ENCODE results near the gene IL3.

Gene IL3

DNA sequence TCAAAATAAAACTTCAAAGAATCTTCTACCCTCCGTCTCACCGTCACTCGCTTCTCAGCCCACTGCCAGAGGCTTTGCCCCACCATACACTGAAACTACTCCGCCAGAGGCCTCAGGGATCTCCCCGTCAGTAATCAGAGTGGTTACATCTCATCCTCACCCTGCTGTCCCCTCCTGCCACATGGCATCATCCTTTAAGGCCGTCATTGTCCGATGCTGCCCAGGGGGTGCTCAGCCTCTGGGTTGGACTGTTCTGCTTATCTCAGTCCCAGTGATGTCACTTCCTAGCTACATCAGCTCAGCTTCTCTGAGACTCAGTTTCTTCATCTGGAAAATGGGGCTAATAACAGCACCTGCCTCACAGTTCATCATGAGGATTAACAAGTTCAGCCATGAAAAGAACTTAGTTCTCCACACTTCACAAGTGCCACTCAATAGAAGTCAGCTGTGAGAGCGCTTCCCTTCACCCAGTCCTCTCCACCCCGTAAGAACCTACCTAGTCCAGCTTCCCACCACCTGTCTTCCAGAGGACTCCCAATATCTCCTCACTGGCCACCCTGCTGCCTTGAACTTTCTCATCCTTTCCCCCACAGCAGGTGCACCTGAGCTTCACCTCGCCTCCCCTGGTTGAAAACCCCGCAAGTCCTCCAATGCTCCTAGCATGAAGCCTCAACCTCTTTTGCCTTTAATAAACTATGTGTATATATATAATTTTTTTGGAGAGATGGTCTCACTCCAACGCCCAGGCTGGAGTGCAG lies 2.8 kb upstream of the IL3 start:
- DNase-seq (ENCODE audit: low read depth): no peak

DNA sequence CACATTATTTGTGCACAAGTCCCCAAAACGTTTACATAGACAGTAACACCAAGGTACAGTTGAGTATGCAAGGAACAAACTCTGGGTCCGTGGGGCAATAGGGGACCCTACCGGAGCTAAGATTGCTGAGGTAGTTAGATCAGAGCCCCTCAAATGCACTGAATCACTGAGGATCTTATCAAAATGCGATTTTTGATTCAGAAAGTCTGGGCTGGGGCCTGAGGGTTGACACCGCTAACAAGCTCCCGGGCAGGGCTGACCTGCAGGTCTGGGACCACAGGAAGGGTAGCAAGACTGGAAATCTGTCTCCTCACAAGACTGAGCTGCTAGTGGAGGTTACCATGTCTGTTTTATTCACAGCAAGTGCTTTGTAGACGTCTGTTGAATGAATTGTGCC lies 1.8 kb upstream of the IL3 start:
- DNase-seq (ENCODE audit: low read depth): no peak

DNA sequence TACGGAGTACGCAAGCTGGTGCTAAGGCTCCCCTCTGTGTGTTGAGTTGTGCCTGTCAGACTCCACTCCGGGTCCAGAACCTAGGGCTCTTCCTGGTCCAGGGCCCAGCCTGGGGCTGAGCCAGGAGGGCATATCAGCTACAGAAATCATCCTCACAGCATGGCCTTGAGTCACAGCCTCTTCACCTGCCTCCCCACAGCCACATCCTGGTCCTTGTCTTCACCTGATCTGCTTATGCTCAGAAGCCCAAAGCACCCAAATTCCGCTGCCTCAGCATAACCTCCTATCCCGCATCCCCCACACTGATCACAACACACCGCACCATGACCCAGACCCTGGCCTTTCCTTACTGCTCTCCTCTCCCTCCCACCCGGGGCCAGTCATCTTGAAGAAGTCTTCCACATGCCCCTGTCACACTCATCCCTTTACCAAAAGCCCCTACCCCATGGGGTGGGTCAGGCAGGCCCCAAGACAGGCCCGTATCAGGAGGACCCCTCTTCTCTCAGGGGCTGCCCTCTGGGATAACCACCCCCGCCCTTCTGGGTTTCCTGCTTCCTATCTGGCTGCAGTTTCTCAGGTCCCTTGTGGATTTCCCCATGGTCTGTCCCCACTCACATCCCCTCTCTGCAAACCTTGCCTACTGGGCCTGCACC lies 1.3 kb upstream of the IL3 start:
- DNase-seq (ENCODE audit: low read depth): no peak

DNA sequence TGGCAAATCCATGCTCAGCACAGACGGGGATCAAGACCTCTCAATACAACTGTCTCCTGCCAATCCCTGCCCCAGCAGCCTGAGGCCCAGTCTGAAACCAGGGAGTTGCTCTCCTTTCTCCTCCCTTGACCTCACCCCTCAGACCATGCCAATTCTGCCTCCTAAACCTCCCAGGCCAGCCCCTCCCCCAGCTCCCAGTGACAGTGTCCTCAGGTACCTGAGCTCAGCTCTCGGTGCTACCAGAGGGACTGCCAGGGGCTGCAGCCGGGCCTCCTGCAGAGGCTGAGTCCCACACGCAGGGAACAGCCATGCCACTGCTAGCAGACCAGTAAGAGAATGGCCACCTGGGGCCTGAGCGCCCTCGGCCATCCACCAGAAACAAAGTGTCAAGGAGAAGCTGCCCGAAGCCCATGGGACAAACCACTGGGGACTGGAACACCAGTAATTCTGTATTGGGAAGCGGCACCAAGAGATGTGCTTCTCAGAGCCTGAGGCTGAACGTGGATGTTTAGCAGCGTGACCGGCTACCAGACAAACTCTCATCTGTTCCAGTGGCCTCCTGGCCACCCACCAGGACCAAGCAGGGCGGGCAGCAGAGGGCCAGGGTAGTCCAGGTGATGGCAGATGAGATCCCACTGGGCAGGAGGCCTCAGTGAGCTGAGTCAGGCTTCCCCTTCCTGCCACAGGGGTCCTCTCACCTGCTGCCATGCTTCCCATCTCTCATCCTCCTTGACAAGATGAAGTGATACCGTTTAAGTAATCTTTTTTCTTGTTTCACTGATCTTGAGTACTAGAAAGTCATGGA lies 557 bp upstream of the IL3 start:
- DNase-seq (ENCODE audit: low read depth): no peak

DNA sequence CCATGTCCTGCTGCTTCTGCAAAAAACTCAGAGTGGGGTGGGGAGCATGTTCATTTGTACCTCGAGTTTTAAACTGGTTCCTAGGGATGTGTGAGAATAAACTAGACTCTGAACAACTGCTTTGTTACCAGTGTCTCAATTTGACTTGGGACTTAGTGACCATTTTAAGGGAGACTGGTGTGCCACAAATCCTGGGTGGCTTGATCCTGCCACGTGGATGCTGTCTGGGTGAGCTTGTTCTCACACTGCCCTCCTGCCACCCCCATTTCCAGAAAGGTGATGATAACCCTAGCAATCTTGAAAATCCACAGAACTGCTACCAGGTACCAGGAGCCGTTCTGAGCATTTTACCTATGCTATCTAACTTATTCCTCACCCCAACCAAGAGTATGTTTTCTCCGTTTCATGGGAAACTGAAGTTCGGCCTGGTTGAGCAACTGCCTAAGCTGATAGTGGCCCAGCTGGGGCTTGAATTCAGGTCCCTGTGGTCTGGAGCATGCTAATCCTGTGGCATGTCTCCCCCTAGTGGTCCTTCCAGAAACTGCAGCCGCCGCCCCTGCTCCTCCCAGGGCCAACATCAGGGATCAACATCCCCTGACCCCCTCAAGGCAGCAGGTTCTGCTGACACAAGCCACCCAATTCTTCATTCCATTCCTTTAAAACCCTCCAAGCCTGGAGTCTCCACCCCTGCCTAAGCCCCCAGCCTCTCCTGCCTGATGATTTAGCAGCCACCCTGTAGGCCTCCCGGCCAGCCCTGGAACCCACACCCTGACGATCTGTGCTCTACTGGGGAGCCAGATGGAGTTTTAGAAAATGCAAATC lies 2.8 kb downstream of the IL3 start:
- DNase-seq (ENCODE audit: low read depth): no peak

DNA sequence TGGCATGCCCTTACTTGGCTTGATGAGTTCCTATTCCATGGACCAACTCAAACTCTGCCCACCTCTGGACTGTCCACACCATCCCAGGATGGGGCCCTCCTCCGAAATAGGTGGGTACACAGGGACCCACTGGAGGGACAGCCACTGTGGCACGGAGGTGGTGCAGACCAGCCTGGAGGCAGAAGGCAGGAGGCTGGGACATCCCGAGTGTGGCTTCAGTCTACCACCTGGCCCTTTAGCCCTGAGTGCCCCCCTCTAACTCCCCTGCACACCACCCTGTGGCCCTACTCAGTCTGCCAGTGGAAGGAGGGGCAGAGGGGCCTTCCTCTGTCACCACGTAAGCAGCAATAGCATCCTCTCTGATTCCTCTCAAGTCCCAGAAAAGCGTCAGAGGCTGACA lies 3.7 kb downstream of the IL3 start:
- DNase-seq (ENCODE audit: low read depth): no peak

DNA sequence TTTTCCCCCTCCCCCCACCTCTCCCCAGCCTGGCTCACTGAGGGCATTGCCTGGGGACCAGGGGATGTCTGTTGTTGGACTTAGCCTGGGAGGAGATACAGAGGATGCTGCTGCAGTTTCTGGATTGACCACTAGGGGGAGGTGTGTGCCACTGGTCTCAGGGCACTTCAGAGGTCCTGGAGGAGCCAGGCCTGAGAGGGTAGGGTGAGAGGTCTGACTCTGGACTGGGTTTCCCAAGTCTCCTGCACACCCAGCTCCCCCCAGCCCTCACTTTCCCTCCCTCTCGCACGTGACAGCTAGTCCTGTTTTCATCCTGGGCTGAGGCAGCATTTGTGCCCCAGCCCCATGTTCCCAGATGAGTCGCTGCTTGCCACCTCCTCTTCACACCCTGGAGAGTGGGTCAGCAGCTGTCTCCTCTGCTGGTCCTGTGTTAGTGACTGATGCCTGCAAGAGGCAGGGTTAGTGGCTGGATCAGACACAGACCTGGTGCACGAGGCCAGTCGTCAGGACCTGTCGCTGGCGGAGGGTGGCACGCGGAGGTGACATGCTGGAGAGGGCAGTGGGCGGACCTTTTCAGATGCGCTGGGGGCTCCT lies 4.4 kb downstream of the IL3 start:
- no peak for DNase-seq (ENCODE audit: low read depth)

DNA sequence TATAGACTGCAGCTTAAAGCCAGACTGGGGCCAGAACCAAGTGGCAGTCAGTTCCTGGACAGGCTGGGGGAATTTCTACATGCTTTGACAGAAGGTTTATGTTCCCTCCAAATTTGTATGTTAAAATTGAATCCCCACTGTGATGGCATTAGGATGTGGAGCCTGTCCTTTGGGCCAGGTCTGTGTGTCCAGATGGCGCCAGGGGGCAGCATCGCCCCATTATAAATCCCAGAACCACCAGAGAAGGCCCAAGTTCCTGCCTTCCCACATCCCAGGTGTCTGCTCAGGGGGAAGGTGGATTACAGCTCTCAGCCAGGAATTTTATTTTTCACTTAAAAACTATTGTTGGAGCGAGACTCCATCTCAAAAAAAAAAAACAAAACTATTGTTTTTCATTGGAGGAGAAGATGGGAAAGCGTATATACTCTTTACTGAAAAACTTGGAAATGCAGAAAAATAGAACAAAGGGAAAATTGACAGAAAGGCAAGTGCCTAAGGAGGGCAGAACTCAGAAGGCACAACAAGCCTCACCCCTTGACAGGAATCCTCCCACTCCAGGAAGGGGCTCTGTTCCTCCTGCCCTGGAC lies 5.0 kb downstream of the IL3 start:
- DNase-seq (ENCODE audit: low read depth): no peak

DNA sequence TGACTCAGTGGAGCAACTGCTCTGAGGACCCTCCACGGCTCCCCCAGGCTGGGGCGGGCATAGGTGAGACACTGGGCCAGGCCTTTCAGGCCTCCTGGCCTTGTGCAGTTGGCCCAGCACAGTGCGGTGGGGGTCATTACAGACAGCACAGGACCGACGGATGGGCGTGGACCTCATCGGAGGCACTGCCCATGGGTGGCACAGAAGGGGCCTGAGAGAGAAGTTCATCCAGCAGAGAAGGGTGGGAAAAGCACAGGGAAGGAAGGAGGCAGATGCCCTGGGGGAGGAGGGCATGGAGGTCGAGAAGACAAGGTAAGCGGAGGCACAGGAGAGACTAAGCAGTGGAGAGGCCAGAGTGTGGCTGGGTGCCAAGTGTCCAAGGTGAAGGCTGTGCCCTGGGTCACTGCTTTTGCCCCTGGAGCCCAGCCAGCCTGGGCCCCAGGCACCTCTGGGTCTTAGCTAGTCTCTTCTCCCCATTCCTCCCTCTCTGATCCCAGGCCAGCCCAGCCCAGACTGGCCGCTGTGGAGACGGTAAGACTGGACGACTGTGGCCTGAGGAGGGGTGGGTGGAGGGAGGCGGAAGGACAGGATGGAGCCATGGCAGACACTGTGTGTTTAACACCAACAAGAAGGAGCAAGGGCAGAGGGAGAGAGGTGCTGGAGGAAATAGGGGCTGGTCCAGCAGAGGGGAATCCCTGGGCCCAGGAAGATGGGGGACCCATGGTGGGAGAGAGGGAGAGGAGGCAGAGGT lies 5.7 kb downstream of the IL3 start:
- no peak for DNase-seq (ENCODE audit: low read depth)

DNA sequence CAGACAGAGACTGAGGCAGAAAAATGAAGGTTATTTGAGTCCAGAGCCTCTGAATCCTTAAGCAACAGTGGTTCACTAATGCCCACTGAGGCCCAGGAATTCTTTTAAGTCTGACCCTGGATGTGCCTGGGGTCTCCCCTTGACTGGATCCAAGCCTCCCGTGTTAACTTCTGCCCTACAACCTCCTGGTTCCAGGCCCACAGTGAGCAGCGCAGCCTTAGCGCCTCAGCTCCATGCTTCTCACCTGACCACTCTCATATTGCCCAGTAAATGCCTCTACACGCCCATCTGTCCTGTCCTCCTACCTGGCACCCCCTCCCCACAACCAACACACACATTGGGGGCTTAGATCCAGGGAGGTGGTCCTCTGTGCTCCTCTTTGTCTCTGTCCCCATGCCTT lies 6.4 kb downstream of the IL3 start:
- no peak for DNase-seq (ENCODE audit: low read depth)

DNA sequence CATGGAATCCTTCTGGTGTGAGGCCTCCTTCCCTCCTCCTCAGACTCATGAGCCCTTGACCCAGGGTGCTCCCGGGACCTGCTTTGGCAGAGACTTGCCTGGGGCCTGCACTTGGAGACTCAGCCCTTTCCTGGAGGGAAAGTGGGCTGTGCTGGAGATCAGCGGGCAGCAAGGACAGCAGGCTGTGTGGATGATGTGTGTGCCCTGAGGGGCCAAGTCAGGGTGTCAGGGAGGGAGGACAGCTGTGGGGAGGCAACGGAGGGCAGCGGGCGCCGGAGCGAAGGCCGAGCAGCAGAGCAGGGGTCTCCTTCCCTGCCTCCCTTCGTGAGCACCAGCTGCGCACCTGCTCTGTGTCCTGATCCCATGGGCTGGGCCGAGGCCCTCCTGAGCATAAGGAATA lies 7.0 kb downstream of the IL3 start:
- DNase-seq (ENCODE audit: low read depth): no peak

DNA sequence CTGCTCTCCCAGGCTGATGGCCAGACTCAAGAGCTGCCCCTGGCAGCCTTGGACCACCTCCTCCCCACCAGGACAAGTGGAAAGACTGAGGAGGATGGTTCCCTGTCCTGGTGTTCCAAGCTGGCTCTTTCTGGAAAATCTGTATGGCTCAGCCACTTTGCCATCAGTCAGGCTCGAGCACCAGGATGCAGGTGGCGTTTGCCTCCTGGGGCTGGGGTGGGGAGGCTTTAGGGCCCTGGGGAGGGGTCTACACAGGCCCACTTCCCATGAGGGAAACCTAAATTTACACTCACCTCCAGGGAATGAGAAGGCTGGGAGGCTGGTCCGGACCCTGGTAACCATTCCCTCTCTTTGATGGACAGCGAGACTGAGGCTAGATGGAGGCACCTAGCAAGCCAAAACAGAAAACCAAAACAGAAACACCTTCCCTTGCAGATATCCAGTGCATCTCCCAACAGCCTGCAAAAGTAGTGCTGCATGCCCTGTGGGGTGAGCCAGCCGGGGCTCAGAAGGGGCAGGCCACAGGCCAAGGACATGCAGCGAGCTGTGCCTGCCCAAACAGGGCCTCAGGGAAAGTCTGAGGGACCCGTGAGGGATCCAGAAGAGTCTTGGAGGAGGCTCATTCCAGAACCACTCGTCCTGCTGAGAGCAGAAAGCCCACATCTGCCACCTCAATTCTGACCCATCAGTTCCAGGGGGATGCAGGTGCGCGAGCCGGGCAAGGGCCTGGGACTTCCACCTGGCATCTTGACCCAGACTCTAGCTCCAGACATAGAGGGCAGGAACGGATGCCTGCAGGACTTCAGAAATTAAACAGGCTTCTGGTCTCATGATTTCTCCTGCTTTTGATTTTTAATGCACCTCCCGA lies 7.7 kb downstream of the IL3 start:
- no peak for DNase-seq (ENCODE audit: low read depth)

DNA sequence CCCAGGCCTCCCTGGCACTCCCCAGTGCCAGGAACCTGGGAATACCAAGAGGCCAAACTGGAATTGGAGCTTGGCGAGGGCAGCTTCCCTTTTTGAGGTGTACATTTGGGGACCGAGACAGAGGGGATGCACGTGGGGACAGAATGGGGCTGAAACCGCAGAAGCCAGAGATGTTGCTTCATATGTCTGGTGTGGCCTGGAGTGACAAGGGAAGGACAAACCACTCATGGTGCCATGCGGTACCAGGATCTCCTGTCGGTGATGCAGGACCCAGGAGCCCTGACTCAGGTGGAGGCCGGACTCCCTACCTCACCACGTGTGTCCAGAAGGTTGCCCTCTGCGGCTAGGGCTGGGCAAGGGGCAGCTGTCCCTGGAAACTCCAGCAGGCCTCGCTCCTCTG lies 9.1 kb downstream of the IL3 start:
- no peak for DNase-seq (ENCODE audit: low read depth)

DNA sequence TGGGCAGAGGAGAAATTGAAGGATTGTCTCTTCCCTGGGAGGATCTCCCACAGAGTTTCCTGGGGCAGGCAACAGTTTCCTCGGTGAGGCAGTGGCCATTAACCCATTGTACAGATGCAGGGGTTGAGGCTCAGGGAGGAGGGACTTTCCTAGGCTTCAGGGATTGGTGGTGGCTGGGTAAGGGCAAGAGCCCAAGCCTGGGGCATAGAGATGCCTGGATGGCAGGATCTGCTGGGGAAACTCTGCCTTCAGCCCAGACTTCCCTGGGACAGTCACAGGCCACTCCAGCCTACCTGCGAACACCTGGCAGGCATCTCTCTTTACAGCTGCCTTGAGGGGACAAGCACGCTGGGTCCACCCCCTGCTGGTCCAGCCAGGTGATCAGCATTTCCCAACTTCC lies 9.5 kb downstream of the IL3 start:
- no peak for DNase-seq (ENCODE audit: low read depth)

DNA sequence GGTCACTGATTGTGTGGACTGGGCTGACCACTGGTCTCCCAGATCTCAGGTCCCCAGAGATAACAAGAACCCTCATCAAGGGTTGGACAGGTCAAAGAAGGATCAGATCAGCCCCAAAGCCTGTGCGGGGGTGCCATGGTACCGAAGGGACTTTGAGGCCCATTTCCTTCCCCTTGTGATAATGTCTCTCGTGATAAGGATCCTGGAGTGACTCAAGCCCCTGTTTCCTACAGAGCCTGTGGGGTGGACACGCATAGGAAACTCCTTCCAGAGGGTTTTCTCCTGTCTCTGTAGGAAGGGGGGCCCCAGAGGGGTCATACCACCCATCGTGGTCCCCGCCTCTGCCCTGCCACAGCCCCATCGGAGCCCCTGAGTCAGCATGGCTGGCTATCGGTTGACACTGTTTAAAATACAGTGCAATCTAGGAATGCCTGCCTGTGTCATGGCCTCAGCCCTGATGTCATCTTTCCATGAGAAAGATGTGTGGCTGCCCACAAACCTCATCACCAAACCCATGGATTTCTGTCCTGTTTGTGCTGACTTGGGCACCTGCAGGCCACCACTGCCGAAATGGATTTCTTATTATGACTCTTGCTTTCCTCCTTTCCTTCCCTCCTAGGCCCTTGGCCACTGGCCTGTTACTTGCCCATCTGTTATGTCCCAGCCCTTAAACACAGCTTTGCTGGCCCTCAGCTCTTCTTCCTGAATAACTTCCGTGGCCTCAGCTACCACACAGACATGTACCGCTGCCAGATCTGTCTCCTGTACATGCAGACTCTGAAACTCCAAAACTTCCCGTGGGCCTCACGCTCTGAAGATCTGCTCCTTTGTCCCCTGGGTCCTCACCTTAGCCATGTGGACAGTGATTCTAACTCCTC lies 10.2 kb downstream of the IL3 start:
- DNase-seq (ENCODE audit: low read depth): no peak

DNA sequence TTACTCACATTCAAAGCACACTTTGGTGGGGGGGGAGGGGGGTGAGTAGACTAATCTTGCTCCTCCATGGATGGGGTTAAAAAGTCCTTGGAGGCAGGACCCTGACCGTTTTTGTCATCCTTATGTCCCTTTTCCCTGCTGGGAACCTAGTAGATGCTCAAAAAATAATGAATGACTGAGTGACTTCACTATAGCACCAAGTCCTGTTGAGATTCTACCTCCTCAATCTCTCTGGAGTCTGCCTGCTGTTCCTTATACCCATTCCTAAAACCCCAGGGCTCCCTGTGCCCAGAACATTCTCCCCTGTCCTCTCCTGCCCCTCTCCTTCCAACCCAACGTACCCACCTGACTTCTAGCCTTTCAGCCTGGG lies 10.9 kb downstream of the IL3 start:
- DNase-seq (ENCODE audit: low read depth): no peak

DNA sequence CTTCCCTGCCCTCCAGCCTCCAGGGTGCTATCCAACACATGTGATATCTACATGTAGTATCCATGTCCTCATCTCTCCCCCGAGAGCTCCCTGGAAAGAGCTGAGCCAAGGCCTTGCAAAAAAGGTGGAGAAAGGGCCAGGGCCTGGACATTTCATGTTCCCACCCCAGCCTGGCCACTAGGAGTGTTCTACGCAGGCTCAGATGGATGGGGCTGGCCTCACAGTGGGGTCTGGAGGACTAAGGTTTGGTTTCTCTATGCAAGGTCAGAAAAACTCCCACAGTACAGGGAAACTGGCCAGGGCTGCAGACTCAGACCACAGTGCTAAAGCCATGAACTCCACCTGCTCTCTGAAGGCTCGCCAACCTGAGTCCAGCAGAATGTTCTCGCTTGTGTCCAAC lies 11.6 kb downstream of the IL3 start:
- no peak for DNase-seq (ENCODE audit: low read depth)

DNA sequence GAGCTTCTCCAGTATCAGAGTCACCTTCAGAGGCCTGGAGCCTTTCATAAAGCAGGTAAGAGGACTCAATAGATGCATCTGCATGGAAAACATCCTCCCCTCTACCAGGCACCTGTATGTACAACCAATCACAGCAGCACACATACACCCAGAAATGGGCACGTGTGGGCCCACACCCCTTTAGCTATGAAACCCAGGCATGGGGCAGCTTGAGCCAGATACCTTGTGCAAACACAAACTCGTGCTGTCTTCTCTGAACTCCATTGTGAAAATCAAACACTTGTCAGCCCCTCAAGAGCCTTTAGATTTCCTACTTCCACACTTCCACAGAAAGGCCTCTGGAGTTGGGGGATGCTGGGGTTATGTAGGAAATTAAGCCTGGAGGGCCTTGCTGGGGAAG lies 12.1 kb downstream of the IL3 start:
- no peak for DNase-seq (ENCODE audit: low read depth)
